Mucosa of stomach (tissue), 1 donor: Measurements from ENCODE around the gene UBE2G2.

Source experiments
- H3K27me3 ChIP-seq: one replicate; pipeline ENCODE4 v1.7.0; 2013; ENCODE audit warnings: mild to moderate bottlenecking, low read length; ENCODE audit not compliant: control insufficient read depth, insufficient read depth
- H3K36me3 ChIP-seq: one replicate; pipeline ENCODE4 v1.7.0; 2013; ENCODE audit warnings: low read length; ENCODE audit not compliant: control insufficient read depth, insufficient read depth
- H3K4me1 ChIP-seq: one replicate; pipeline ENCODE4 v1.7.0; 2013; ENCODE audit warnings: mild to moderate bottlenecking, low read length; ENCODE audit not compliant: control insufficient read depth, insufficient read depth
- H3K4me3 ChIP-seq: one replicate; pipeline ENCODE4 v1.7.0; 2013; ENCODE audit warnings: low read length
- H3K9ac ChIP-seq: one replicate; pipeline ENCODE4 v1.7.0; 2013; ENCODE audit warnings: mild to moderate bottlenecking, low read length, moderate library complexity
- H3K9me3 ChIP-seq: one replicate; pipeline ENCODE4 v1.7.0; 2013; ENCODE audit warnings: mild to moderate bottlenecking, low read length, moderate library complexity; ENCODE audit not compliant: control insufficient read depth
- donor health status: Pancreatic carcinoma.

UBE2G2 gene

DNA sequence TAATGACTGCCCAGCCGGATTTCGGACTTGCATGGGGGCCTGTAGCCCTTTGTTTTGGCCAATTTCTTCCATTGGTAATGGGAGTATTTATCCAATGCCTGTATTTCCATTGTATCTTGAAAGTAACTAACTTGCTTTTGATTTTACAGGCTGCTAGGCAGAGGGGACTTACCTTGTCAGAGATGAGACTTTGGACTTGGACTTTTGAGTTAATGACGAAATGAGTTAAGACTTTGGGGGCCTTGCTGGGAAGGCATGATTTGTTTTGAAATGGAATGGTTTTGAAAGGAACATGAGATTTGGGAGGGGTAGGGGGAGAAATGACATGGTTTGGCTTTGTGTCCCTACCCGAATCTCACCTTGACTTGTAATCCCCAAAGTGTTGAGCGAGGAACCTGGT, 9.6 kb downstream of the UBE2G2 start:
- no peak overlapping the region for H3K4me3 ChIP-seq
- H3K4me1 ChIP-seq, result peaks cover 13% of the 10 kb centered on the region
- no peaks in the 10 kb centered on the region for H3K36me3 ChIP-seq
- no peak overlapping the region for H3K9ac ChIP-seq
- H3K27me3 ChIP-seq, result no peaks in the 10 kb centered on the region
- no peaks in the 10 kb centered on the region for H3K9me3 ChIP-seq

GRCh38 chr21:44791246-44791645, 10.4 kb downstream of the UBE2G2 start:
- H3K9me3 ChIP-seq, result no peaks in the 10 kb centered on the region
- no peaks in the 10 kb centered on the region for H3K27me3 ChIP-seq
- H3K4me3 ChIP-seq, result no peak overlapping the region
- no peaks in the 10 kb centered on the region for H3K36me3 ChIP-seq
- H3K4me1 ChIP-seq, result peaks cover 13% of the 10 kb centered on the region
- H3K9ac ChIP-seq, result no peak overlapping the region

DNA sequence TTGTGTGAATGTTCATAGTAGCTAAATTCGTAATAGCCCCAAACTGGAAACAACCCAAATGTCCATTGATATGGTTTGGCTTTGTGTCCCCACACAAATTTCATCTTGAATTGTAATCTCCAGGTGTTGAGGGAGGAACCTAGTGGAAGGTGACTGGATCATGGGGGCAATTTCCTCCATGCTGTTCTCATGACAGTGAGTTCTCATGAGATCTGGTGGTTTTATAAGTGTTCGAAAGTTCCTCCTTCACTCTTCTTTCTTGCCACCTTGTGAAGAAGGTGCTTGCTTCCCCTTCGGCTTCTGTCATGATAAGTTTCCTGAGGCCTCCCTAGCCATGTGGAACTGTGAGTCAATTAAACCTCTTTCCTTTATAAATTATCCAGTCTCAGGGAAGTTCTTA, 11.3 kb downstream of the UBE2G2 start:
- no peaks in the 10 kb centered on the region for H3K27me3 ChIP-seq
- H3K36me3 ChIP-seq, result no peaks in the 10 kb centered on the region
- no peak overlapping the region for H3K4me3 ChIP-seq
- peaks cover 13% of the 10 kb centered on the region for H3K4me1 ChIP-seq
- H3K9ac ChIP-seq, result no peak overlapping the region
- no peaks in the 10 kb centered on the region for H3K9me3 ChIP-seq

DNA sequence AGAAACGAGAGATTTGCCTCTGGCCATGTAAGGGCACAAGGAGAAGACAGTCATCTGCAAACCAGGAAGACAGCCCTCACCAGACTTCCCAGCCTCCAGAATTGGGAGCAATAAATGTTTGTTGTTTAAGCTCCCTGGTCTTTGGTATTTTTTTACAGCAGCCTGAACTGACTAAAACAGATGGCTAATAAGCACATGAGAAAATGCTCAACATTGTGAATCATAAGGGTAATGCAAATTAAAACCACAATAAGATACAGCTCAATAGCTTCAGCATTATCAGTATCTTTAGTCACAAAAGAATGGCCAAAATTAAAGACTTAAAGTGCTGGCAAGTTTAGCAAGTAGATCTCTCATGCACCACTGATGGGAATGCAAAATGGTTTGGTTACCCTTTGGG, 11.7 kb downstream of the UBE2G2 start:
- Histone ChIP-seq H3K9me3 (no peaks in the 10 kb centered on the region), H3K9ac (no peak overlapping the region), H3K27me3 (no peaks in the 10 kb centered on the region)

GRCh38 chr21:44785620-44786335, 15.8 kb downstream of the UBE2G2 start:
- peaks cover 8% of the 10 kb centered on the region for H3K4me1 ChIP-seq
- H3K27me3 ChIP-seq, result no peaks in the 10 kb centered on the region
- H3K9ac ChIP-seq, result no peak overlapping the region
- H3K4me3 ChIP-seq, result no peak overlapping the region
- no peaks in the 10 kb centered on the region for H3K36me3 ChIP-seq
- no peaks in the 10 kb centered on the region for H3K9me3 ChIP-seq

More for the DNA sequence above, 11.7 kb downstream of the UBE2G2 start:
- Histone ChIP-seq H3K4me1 (peaks cover 13% of the 10 kb centered on the region), H3K36me3 (no peaks in the 10 kb centered on the region), H3K4me3 (no peak overlapping the region)

DNA sequence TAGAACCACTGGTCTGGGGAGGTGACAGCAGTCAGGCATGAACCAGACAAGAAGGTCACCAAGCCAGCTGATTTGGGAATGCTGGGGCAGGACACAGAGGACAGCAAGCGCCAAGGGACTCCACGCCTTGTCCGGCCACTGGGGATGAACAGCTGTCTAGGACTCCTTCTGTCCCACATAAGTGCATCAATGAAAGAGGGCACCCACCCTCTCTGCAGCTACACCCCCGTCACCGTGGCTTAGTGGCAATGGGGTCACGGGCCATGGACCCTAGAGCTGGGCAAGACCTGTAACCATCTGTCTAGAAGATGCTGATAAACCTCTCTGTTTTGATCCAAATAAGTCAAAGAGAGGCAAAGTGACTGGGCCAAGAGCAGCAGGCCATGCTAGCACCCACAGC, 16.8 kb downstream of the UBE2G2 start:
- Histone ChIP-seq H3K36me3 (no peaks in the 10 kb centered on the region), H3K4me1 (peaks cover 16% of the 10 kb centered on the region), H3K9me3 (no peaks in the 10 kb centered on the region), H3K4me3 (no peak overlapping the region), H3K9ac (no peak overlapping the region), H3K27me3 (no peaks in the 10 kb centered on the region)

DNA sequence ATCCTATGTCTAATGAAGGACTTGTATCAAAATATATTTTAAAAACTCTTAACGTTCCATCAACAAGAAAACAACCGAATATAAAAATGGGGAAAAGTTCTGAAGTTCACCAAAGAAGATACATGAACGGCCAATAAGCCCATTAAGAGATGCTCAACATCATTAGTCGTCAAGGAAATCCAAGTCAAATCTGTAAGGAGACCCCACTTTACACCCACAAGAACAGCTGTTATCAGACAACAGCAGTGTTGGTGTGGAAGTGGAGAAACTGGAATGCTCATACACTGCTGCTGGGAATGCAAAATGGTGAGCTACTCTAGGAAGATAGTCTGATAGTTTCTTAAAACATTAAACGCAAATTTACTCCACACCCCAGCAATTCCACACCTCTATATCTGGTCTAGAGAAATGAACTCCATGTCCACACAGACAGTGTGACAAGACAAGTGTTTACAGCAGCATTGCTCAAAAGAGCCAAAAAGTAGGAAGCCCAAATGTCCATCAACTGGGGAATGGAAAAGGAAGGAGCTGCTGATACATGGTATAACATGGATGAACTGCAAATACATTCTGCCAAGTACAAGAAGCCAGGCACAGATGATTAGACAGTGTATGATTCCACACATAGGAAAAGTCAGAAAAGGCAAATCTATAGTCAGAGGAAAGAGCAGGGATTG, 18.5 kb downstream of the UBE2G2 start:
- Histone ChIP-seq H3K4me1 (peaks cover 22% of the 10 kb centered on the region), H3K4me3 (no peak overlapping the region), H3K9ac (no peak overlapping the region), H3K36me3 (no peaks in the 10 kb centered on the region), H3K27me3 (no peaks in the 10 kb centered on the region), H3K9me3 (no peaks in the 10 kb centered on the region)

GRCh38 chr21:44780767-44781459, 20.7 kb downstream of the UBE2G2 start:
- Histone ChIP-seq H3K9ac (no peak overlapping the region), H3K4me1 (peaks cover 22% of the 10 kb centered on the region), H3K9me3 (no peaks in the 10 kb centered on the region), H3K27me3 (no peaks in the 10 kb centered on the region), H3K36me3 (no peaks in the 10 kb centered on the region), H3K4me3 (no peak overlapping the region)

DNA sequence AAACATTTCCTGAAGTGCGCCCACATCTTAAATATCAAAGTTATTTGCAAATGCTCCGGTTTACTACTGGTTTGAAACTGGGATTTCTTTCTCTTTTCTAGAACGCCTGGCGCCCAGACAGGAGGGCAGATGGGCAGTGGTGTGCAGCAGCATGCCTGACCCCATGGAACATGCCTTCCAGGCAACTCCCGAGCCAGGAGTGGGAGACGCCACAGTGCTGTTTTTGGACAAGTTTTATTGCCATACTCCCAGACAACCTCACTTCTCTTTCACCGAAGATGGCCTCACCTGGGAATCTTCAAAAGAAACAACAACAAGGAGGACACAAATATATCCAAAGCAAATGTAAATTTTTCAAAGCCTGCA, 21.5 kb downstream of the UBE2G2 start:
- H3K9me3 ChIP-seq, result no peaks in the 10 kb centered on the region
- no peaks in the 10 kb centered on the region for H3K27me3 ChIP-seq
- no peaks in the 10 kb centered on the region for H3K36me3 ChIP-seq
- no peak overlapping the region for H3K4me3 ChIP-seq
- peaks cover 22% of the 10 kb centered on the region for H3K4me1 ChIP-seq
- H3K9ac ChIP-seq, result no peak overlapping the region

GRCh38 chr21:44779417-44780136, 22.0 kb downstream of the UBE2G2 start:
- no peaks in the 10 kb centered on the region for H3K9me3 ChIP-seq
- H3K27me3 ChIP-seq, result no peaks in the 10 kb centered on the region
- H3K9ac ChIP-seq, result no peak overlapping the region
- peaks cover 22% of the 10 kb centered on the region for H3K4me1 ChIP-seq
- no peaks in the 10 kb centered on the region for H3K36me3 ChIP-seq
- no peak overlapping the region for H3K4me3 ChIP-seq

DNA sequence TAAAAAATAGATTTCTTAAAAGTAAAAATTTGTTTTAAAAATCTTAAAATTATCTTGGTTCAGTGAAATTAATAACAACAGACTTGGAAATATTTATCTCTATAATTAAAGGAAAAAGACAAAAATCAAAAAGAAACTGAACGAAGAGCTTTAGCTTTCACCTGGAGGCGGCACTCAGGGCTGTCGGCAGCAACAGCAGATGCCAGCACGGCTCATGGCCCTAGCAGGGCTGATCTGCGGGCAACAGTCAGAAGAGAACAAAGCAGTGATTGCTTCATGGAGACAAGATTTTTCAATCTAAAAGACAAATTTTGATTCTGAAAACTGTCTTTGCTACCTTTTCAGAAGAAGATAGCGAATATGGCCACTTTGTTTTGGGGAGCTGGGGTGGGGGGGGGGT, 22.6 kb downstream of the UBE2G2 start:
- no peaks in the 10 kb centered on the region for H3K27me3 ChIP-seq
- H3K4me1 ChIP-seq, result peaks cover 22% of the 10 kb centered on the region
- H3K9ac ChIP-seq, result no peak overlapping the region
- H3K9me3 ChIP-seq, result no peaks in the 10 kb centered on the region
- H3K4me3 ChIP-seq, result no peak overlapping the region
- H3K36me3 ChIP-seq, result no peaks in the 10 kb centered on the region

GRCh38 chr21:44778499-44778911, 23.1 kb downstream of the UBE2G2 start:
- Histone ChIP-seq H3K27me3 (no peaks in the 10 kb centered on the region), H3K4me3 (no peak overlapping the region), H3K36me3 (no peaks in the 10 kb centered on the region)

More at GRCh38 chr21:44778499-44778911, 23.1 kb downstream of the UBE2G2 start:
- Histone ChIP-seq H3K4me1 (peaks cover 22% of the 10 kb centered on the region), H3K9ac (no peak overlapping the region), H3K9me3 (no peaks in the 10 kb centered on the region)
